Measurements from ENCODE around the gene EPRS1. TPM values are rescaled to one million over a fixed set of nuclear protein-coding genes. Genes with fewer than 3 reads are reported as not detected.

The EPRS1 gene
- polyA plus RNA-seq, 2 of the 4 experiments (the other 2 are of a cell fraction): 69.4 to 113 TPM

- TF ChIP-seq FOSB (CRISPR knock-in tag; IDR thresholded peaks at IDR 0.05) (no peak), CBX8 (IDR thresholded peaks at IDR 0.05) (no peak), E2F6 (IDR thresholded peaks at IDR 0.05; ENCODE audit: borderline replicate concordance, low read depth) (no peak), CHD4 (IDR thresholded peaks at IDR 0.05; ENCODE audit: borderline replicate concordance) (no peak), MAZ (IDR thresholded peaks at IDR 0.05; ENCODE audit: borderline replicate concordance, low read depth, low read length) (no peak), MAFK (IDR thresholded peaks at IDR 0.05; ENCODE audit: partially characterized antibody) (no peak), ZFP36 (IDR thresholded peaks at IDR 0.05; ENCODE audit: borderline replicate concordance, partially characterized antibody) (no peak), TFCP2L1 (CRISPR knock-in tag; IDR thresholded peaks at IDR 0.05) (no peak), HDAC2 (IDR thresholded peaks at IDR 0.05) (no peak), POLR2A (IDR thresholded peaks at IDR 0.05; ENCODE audit: low read length) (no peak), ESRRA (IDR thresholded peaks at IDR 0.05; ENCODE audit: borderline replicate concordance, low read length) (no peak), ZNF302 (CRISPR knock-in tag; IDR thresholded peaks at IDR 0.05) (no peak), HES2 (IDR thresholded peaks at IDR 0.05) (no peak), CHD2 (IDR thresholded peaks at IDR 0.05; ENCODE audit: low read length, partially characterized antibody) (no peak), PHF8 (IDR thresholded peaks at IDR 0.05; ENCODE audit: borderline replicate concordance, low read depth) (no peak), EP300 (IDR thresholded peaks at IDR 0.05) (no peak)
- Histone ChIP-seq H3K4me2 (no peak overlapping the region), H3K9me3 (no peaks in the 10 kb centered on the region), H3K4me3 (no peak overlapping the region), H3K4me1 (no peaks in the 10 kb centered on the region), H3K27ac (no peak overlapping the region)
- ChIA-PET POLR2A (no interaction called here), CTCF (no interaction called here)
- ATAC-seq: no peak
- no peak for FAIRE-seq
- 93% methylated on average over 1 of the region's 1 CpG for WGBS (ENCODE audit: missing lambda C conversion rate)
- no peak for DNase-seq (ENCODE audit: low read depth in 1 of 2, low spot score in 1 of 2)
These were observed 10.1 kb upstream of the EPRS1 start for GRCh38 chr1:220056374-220056773.

- CTCF ChIA-PET: interaction anchor here (0.7 kb wide), 2 partner anchors 34 to 54 kb away, joined by 3 read pairs; no protein-coding TSS in a partner anchor
- ATAC-seq (peak; percentile 55 to 64), DNase-seq (ENCODE audit: low read depth in 1 of 2, low spot score in 1 of 2) (peak; percentile 27 to 33), FAIRE-seq (no peak)
- Histone ChIP-seq H3K4me1 (peaks cover 12% of the 10 kb centered on the region; the same call in 2 of the 3 replicates), H3K4me2 (peak overlapping the region; percentile 81), H3K27ac (peak overlapping the region; percentile 85 to 92), H3K9me3 (no peaks in the 10 kb centered on the region), H3K4me3 (peak overlapping the region; percentile 74)
- TF ChIP-seq EHMT2 (IDR thresholded peaks at IDR 0.05; ENCODE audit: low read depth) (no peak), POLR2AphosphoS2 (conservative IDR thresholded peaks at IDR 0.05; ENCODE audit: low read length) (no peak), NFE2L2 (conservative IDR thresholded peaks at IDR 0.05; ENCODE audit: low read length) (no peak), SREBF2 (IDR thresholded peaks at IDR 0.05) (no peak), EP300 (IDR thresholded peaks at IDR 0.05) (no peak), TFCP2L1 (CRISPR knock-in tag; IDR thresholded peaks at IDR 0.05) (no peak), HOXB13 (CRISPR knock-in tag; IDR thresholded peaks at IDR 0.05; ENCODE audit: low read depth) (no peak), FOXS1 (CRISPR knock-in tag; IDR thresholded peaks at IDR 0.05) (no peak), KDM5A (IDR thresholded peaks at IDR 0.05) (no peak), HEYL (CRISPR knock-in tag; IDR thresholded peaks at IDR 0.05) (no peak)
- 8% methylated on average over 17 of the region's 17 CpGs for WGBS (ENCODE audit: missing lambda C conversion rate)
- POLR2A ChIA-PET: no interaction called here
These were observed 801 bp downstream of the EPRS1 start for GRCh38 chr1:220045356-220046051.

- Histone ChIP-seq H3K4me2 (peak overlapping the region; percentile 81), H3K4me1 (peaks cover 12% of the 10 kb centered on the region; the same call in 2 of the 3 replicates), H3K27ac (peak overlapping the region; percentile 85 to 92), H3K9me3 (no peaks in the 10 kb centered on the region), H3K4me3 (peak overlapping the region; percentile 74)
- POLR2A ChIA-PET: no interaction called here
- CTCF ChIA-PET: no interaction called here
- no peak for TF ChIP-seq FOSB (CRISPR knock-in tag; IDR thresholded peaks at IDR 0.05)
- TF ChIP-seq MAZ (IDR thresholded peaks at IDR 0.05; ENCODE audit: borderline replicate concordance, low read depth, low read length): no peak
- no peak for TF ChIP-seq E2F6 (IDR thresholded peaks at IDR 0.05; ENCODE audit: borderline replicate concordance, low read depth)
- no peak for TF ChIP-seq PBX3 (IDR thresholded peaks at IDR 0.05)
- no peak for TF ChIP-seq CBX8 (IDR thresholded peaks at IDR 0.05)
- no peak for TF ChIP-seq POLR2AphosphoS2 (conservative IDR thresholded peaks at IDR 0.05; ENCODE audit: low read length)
- TF ChIP-seq FOSL2 (IDR thresholded peaks at IDR 0.05): no peak
- TF ChIP-seq FOSL2 (CRISPR knock-in tag; IDR thresholded peaks at IDR 0.05): no peak
- TF ChIP-seq HOXB5 (CRISPR knock-in tag; IDR thresholded peaks at IDR 0.05): no peak
- TF ChIP-seq HES2 (IDR thresholded peaks at IDR 0.05): no peak
- TF ChIP-seq NR3C1 (IDR thresholded peaks at IDR 0.05): no peak
- TF ChIP-seq MAFK (IDR thresholded peaks at IDR 0.05; ENCODE audit: partially characterized antibody): no peak
- TF ChIP-seq ZSCAN20 (CRISPR knock-in tag; IDR thresholded peaks at IDR 0.05): no peak
- FAIRE-seq (no peak), DNase-seq (ENCODE audit: low read depth in 1 of 2, low spot score in 1 of 2) (no peak), ATAC-seq (no peak)
- 42% methylated on average over 4 of the region's 4 CpGs for WGBS (ENCODE audit: missing lambda C conversion rate)
These were observed 1.5 kb downstream of the EPRS1 start for GRCh38 chr1:220044678-220045355.

Data from A549 (cell line).